ENCODE results near the gene KLHDC7A. TPM values are rescaled to one million over a fixed set of nuclear protein-coding genes. Genes with fewer than 3 reads are reported as not detected.

Gene KLHDC7A
- total RNA-seq, 2 experiments from 2014 or later, result not detected

DNA sequence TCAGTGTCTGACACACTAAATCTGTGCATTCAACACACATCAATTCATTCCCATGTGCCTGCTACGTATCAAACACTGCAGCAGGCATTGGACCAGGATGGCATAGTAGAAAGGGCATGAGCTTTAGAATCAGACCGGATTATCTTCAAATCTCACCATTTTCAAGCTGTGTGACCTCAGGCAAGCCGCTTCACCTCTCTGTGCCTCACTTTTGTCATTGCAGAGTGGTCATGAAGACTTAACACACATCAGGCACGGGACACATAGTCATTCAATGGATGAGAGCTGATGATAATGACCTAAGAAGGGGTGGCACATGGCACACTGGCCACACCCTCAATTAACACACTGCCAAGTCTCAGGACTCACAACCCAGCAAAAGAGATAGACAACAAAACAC, 46.8 kb downstream of the KLHDC7A start:
- intact Hi-C loops (cut with micrococcal nuclease), result no loop called here
- ChIA-PET POLR2A (no interaction called here), CTCF (no interaction called here)
- Mint-ChIP-seq H3K27me3 (peaks cover 11% of the 10 kb centered on the region), H3K9me3 (no peaks in the 10 kb centered on the region), H3K4me3 (no peak overlapping the region), H3K4me1 (ENCODE audit: low read depth) (no peaks in the 10 kb centered on the region), H3K36me3 (no peaks in the 10 kb centered on the region), H3K27ac (no peak overlapping the region)
- DNase-seq, result no peak

DNA sequence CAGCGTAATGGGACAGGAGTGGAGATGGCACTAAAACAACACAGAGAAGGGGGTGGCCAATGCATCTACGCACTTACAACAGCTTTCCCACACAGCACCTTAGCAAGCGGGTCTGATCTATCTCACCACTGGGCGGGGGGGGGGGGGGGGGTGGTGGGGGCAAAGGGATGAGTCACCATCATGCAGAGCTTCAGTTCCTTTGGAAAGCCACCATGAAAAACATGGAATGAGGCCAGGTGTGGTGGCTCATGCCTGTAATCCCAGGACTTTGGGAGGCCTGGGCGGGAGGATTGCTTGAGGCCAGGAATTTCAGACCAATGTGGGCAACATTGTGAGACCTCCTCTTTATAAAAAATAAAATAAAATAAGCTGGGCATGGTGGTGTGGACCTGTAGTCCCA, 47.2 kb downstream of the KLHDC7A start:
- POLR2A ChIA-PET, result no interaction called here
- H3K9me3 Mint-ChIP-seq, result no peaks in the 10 kb centered on the region
- peaks cover 12% of the 10 kb centered on the region for H3K27me3 Mint-ChIP-seq
- CTCF ChIA-PET, result no interaction called here
- no peak overlapping the region for H3K27ac Mint-ChIP-seq
- no peak overlapping the region for H3K4me3 Mint-ChIP-seq
- H3K4me1 Mint-ChIP-seq (ENCODE audit: low read depth), result no peaks in the 10 kb centered on the region
- H3K36me3 Mint-ChIP-seq, result no peaks in the 10 kb centered on the region
- intact Hi-C loops (cut with micrococcal nuclease), result no loop called here
- DNase-seq, result no peak

DNA sequence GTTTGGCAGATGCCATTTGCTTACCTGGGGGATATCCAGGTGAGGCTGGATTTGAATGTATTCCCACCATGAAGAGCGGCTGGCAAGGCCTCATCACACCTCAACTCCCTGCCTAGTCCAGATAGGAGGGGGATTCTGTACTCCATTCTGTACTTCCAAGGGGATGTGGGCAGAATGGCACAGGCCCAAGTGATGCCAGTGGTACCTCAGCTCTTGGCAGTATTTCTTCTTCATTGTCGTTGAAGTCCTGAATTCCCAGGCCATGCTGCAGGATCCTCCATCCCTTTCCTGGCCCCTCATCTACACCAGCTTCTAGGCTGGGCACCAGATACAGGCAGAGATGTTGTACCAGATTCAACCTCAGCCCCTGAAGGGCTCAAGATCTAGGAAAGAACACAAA, 47.9 kb downstream of the KLHDC7A start:
- CTCF ChIA-PET, result no interaction called here
- Mint-ChIP-seq H3K27me3 (peaks cover 15% of the 10 kb centered on the region), H3K9me3 (no peaks in the 10 kb centered on the region), H3K4me1 (ENCODE audit: low read depth) (no peaks in the 10 kb centered on the region), H3K4me3 (no peak overlapping the region), H3K27ac (no peak overlapping the region), H3K36me3 (no peaks in the 10 kb centered on the region)
- POLR2A ChIA-PET, result no interaction called here
- intact Hi-C loops (cut with micrococcal nuclease), result no loop called here
- no peak for DNase-seq

DNA sequence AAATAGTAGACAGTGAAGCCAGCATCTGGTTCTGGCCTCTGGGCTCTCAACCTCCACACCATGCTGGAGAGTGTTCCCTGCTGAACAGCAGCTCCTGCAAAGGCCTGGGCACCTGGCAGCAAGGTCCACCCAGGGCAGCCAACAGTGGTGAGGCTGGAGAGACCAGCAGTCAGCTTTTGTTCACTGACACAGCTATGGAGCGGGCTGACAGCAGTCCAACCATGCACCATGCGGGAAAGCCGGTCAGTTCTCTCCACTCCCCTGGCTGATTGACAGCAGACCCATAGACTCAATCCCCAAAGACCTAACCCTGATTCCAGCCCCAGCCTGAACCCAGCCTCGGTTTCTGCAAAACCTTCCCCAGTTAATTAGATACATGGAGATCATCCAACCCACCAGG, 49.0 kb downstream of the KLHDC7A start:
- no peak overlapping the region for H3K27ac Mint-ChIP-seq
- CTCF ChIA-PET, result no interaction called here
- POLR2A ChIA-PET, result no interaction called here
- peaks cover 17% of the 10 kb centered on the region for H3K27me3 Mint-ChIP-seq
- no peaks in the 10 kb centered on the region for H3K36me3 Mint-ChIP-seq
- no peaks in the 10 kb centered on the region for H3K4me1 Mint-ChIP-seq (ENCODE audit: low read depth)
- DNase-seq, result no peak
- intact Hi-C loops (cut with micrococcal nuclease), result no loop called here
- no peak overlapping the region for H3K4me3 Mint-ChIP-seq
- H3K9me3 Mint-ChIP-seq, result no peaks in the 10 kb centered on the region

DNA sequence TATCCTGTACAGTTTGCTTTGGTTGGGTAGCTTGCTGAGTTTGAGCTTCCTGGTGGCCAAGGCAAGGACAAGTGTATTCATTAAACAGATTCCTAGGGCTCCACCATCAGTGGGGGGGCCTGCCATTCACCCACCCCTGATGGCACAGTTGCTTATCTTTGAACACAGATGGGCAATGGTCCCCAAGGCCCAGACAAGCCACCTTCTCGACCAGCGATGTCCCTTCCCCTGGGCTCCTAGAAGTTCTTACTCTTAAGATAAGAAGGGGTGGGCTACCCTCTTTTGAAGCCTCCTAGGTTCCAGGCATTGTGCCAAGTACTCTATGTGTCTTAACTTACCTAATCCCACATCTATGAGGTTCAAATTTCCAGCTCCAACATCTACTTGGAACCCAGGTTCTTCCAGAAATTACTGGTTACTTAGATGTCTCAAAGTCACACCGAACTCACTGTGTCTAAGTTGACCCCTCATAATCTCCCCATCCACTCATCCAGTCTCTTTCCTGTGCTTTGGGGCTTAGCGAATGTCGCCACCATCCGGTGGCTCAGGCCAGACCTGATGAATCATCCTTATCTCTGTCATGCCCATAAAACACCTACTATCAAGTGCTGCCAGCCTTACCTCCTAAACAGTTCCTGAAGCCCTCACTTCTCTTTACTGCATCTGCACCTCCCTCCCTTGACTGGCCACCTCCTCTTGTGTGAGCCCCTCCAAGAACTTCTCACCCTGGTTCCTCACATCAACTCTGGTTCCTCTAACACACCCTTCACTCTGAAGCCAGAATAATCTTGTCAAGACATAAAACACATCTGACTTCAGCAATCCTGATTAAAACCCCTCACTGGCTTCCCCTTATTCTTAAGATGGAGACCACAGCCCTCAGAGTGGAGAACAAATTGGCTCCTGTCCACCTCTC, 50.1 kb downstream of the KLHDC7A start:
- intact Hi-C loops (cut with micrococcal nuclease), result no loop called here

DNA sequence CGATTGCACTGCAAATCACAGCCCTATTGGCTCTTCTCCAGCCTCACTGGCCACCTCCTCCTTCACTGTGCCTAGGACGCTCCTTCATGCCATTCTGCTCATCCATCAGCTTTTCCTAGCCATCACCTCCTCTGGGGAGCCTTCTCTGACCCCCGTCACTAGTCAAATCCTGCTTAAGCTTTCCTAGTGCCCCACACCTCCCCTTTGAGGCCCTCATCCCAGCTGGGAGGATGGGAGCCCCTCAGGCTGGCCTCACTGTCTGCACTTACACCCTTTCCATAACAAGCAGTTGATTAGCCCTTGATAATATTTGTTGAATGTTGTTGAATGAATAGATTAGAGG, 50.7 kb downstream of the KLHDC7A start:
- intact Hi-C loops (cut with micrococcal nuclease), result no loop called here
- H3K27ac Mint-ChIP-seq, result no peak overlapping the region
- DNase-seq, result no peak

More for the DNA sequence above, 50.1 kb downstream of the KLHDC7A start:
- Mint-ChIP-seq H3K4me1 (ENCODE audit: low read depth) (no peaks in the 10 kb centered on the region), H3K4me3 (no peak overlapping the region), H3K36me3 (no peaks in the 10 kb centered on the region), H3K27ac (no peak overlapping the region), H3K9me3 (no peaks in the 10 kb centered on the region), H3K27me3 (peaks cover 15% of the 10 kb centered on the region)
- DNase-seq, result no peak
- CTCF ChIA-PET, result no interaction called here
- POLR2A ChIA-PET, result no interaction called here

DNA sequence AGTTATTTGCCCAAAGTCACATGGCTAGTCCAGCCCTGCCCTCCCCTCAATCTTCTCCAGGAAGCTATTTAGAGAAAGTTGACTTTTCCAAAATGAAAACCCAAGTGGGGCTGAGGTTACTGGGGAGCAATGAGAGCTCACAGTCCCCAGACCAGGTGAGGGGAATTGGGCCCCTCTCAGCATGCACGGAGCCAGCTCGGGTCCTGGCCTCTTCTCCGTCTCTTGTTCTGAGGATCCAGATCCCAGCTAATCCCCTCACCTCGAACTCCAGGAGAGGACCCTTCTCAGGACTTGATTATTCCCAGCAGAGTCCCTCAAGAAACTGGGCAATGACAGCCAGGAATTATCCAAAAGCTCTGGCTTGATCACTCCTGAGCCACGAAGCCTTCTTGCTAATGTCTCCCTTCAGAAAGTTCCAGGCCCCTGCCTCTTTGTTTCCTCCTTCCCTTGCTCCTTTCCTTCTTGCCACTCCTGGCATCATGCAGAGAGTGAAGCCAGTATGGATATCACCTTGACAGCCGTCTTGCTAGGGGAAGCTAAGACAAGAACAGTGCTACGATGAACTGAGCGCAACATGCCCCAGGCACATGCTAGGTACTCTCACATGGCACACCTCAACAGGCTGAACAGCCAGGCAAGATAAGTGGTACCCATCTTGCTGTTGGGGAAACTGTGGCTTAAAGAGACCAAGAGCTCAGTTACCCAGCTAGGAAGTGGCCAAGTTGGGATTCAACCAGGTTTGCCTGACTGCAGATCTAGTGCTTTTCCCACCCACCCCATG, 51.9 kb downstream of the KLHDC7A start:
- Mint-ChIP-seq H3K27me3 (peaks cover 15% of the 10 kb centered on the region), H3K4me1 (ENCODE audit: low read depth) (no peaks in the 10 kb centered on the region), H3K27ac (no peak overlapping the region), H3K36me3 (no peaks in the 10 kb centered on the region), H3K4me3 (no peak overlapping the region), H3K9me3 (no peaks in the 10 kb centered on the region)
- DNase-seq, result no peak
- intact Hi-C loops (cut with micrococcal nuclease), result no loop called here
- ChIA-PET CTCF (no interaction called here), POLR2A (no interaction called here)

More for the DNA sequence above, 50.7 kb downstream of the KLHDC7A start:
- ChIA-PET CTCF (no interaction called here), POLR2A (no interaction called here)
- H3K9me3 Mint-ChIP-seq, result no peaks in the 10 kb centered on the region
- peaks cover 14% of the 10 kb centered on the region for H3K27me3 Mint-ChIP-seq
- no peaks in the 10 kb centered on the region for H3K36me3 Mint-ChIP-seq
- H3K4me1 Mint-ChIP-seq (ENCODE audit: low read depth), result no peaks in the 10 kb centered on the region
- no peak overlapping the region for H3K4me3 Mint-ChIP-seq

DNA sequence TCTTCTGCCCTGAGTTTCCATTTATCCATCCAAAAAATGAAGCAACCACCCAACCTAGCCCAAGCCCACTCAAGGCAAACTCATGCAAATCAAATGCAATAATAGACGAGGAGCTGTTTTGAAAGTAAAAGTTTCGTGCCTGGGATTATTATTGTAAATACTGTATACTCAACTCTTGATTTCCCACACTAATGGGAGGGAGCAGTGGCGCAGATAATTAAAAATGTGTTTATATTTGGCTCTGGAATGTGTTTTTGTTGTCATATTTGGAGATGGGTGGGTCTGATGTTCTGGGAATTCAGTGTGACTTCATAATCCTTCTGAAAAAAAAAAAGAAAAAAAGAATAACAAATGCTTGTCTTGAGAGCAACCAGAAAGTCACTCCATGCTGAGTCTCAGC, 52.5 kb downstream of the KLHDC7A start:
- intact Hi-C loops (cut with micrococcal nuclease), result no loop called here
- ChIA-PET CTCF (no interaction called here), POLR2A (no interaction called here)
- Mint-ChIP-seq H3K4me3 (no peak overlapping the region), H3K4me1 (ENCODE audit: low read depth) (no peaks in the 10 kb centered on the region), H3K27ac (no peak overlapping the region), H3K9me3 (no peaks in the 10 kb centered on the region), H3K27me3 (peaks cover 13% of the 10 kb centered on the region), H3K36me3 (no peaks in the 10 kb centered on the region)
- DNase-seq, result no peak

DNA sequence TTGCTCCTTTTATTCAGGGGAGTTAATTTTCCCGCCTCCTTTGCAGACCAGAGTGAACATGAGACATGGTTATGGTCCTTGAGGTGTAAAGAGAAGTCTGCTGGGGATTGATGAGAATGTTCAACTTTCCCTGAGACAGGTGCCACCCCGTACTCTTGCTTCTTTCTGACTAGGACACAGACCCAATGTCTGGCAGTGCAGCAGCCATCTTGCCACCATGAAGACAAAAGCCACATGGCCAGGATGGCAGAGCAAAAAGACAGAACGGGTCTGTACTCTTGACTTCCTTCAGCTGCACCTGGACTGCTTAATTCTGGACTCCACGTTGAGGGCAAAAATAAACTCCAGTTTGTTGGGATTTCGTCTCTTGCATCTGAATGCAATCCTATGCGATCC, 54.1 kb downstream of the KLHDC7A start:
- DNase-seq, result no peak
- Mint-ChIP-seq H3K36me3 (no peaks in the 10 kb centered on the region), H3K9me3 (no peaks in the 10 kb centered on the region), H3K4me3 (no peak overlapping the region), H3K27ac (no peak overlapping the region), H3K4me1 (ENCODE audit: low read depth) (no peaks in the 10 kb centered on the region), H3K27me3 (peaks cover 13% of the 10 kb centered on the region)
- intact Hi-C loops (cut with micrococcal nuclease), result no loop called here
- ChIA-PET CTCF (no interaction called here), POLR2A (no interaction called here)

Other genes with a start within 250 kb of the KLHDC7A start
- gene PAX7, start 149.9 kb downstream of the KLHDC7A start, total RNA-seq, result not detected